ENCODE results near the gene CLK3.

DNA sequence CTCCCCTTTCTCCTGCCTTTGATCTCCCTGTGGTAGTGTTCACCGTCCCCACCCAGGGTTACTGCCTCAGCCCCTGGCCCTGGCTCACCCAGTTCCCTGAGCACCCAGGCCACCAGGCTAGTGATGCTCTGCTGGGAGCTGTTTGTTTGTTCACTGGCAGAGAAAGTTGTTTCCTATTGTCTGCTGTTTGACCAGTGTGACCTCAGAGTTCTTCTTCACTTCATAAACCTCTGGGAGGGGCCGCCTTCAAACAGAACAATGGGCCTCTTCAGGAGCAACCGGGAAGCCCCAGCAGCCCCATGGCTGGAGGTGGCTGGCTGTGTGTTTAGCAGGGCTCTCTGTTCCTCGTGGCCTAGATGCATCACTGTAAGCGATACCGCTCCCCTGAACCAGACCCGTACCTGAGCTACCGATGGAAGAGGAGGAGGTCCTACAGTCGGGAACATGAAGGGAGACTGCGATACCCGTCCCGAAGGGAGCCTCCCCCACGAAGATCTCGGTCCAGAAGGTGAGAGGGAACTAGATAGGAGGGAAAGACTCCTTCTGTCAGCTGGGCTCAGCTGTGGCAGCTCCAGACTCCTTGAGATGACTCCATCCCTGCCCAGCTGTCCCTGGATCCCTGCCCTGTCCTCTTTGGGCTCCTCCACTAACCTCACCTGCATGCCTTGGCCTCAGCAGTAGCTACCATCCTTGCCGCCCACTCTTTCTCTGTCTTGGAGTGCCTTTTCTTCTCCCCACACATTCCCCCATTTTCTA is 3.4 kb downstream of the CLK3 start:
- TF ChIP-seq, protein P1, sequence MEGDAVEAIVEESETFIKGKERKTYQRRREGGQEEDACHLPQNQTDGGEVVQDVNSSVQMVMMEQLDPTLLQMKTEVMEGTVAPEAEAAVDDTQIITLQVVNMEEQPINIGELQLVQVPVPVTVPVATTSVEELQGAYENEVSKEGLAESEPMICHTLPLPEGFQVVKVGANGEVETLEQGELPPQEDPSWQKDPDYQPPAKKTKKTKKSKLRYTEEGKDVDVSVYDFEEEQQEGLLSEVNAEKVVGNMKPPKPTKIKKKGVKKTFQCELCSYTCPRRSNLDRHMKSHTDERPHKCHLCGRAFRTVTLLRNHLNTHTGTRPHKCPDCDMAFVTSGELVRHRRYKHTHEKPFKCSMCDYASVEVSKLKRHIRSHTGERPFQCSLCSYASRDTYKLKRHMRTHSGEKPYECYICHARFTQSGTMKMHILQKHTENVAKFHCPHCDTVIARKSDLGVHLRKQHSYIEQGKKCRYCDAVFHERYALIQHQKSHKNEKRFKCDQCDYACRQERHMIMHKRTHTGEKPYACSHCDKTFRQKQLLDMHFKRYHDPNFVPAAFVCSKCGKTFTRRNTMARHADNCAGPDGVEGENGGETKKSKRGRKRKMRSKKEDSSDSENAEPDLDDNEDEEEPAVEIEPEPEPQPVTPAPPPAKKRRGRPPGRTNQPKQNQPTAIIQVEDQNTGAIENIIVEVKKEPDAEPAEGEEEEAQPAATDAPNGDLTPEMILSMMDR (IDR thresholded peaks at IDR 0.05), result no peak
- TF ChIP-seq POLR2AphosphoS5 (IDR thresholded peaks at IDR 0.05; ENCODE audit: insufficient read depth in 1 of 2, low read depth in 1 of 2), result no peak

Measured in vagina (tissue), 2 donors.